Smooth muscle cell of bladder (primary cell): ENCODE measurements around the gene SLC50A1. TPM values are rescaled to one million over a fixed set of nuclear protein-coding genes. Genes with fewer than 3 reads are reported as not detected.

Source experiments
- total RNA-seq: library from RNA; depleted of rRNA; stranded (reverse); fragments of >200 nt; gene quantifications from 2 replicates; pipeline ENCODE4 v1.2.3, GENCODE V29; 2014

SLC50A1 gene
- total RNA-seq = 35.4 and 37.4 TPM in 2 replicates

GRCh38 chr1:155135415-155136028 lies at the start of gene SLC50A1:
TSS of gene SLC50A1 (plus strand) at chr1:155135852. CDS start at chr1:155135912, 60 bp downstream.

GRCh38 chr1:155127105-155127966 lies 8.3 kb upstream of the SLC50A1 start, which contains the start of gene EFNA1:
TSS of gene EFNA1 (plus strand) at chr1:155127876. CDS start at chr1:155127978, 102 bp downstream.

GRCh38 chr1:155139895-155140629 lies 4.4 kb downstream of the SLC50A1 start, which contains the start of gene DPM3:
TSS of gene DPM3 (minus strand) at chr1:155140531. CDS start at chr1:155140240, 291 bp downstream.

GRCh38 chr1:155172732-155173477 lies 37.3 kb downstream of the SLC50A1 start, which contains the start of gene KRTCAP2:
TSS of gene KRTCAP2 (minus strand) at chr1:155173304. CDS start at chr1:155173224, 80 bp downstream.

GRCh38 chr1:155173478-155174323 lies 38.0 kb downstream of the SLC50A1 start, which contains the start of gene TRIM46:
TSS of gene TRIM46 (plus strand) at chr1:155173849. CDS start at chr1:155173967, 118 bp downstream.

Other genes starting within 250 kb of the SLC50A1 start
- gene PMVK, start 199.1 kb upstream of the SLC50A1 start, total RNA-seq = 5.1 and 5.5 TPM in 2 replicates
- 97.0 and 105 TPM in 2 replicates for gene PBXIP1, start 179.8 kb upstream of the SLC50A1 start, total RNA-seq
- 13.1 and 15.1 TPM in 2 replicates for gene PYGO2, start 174.1 kb upstream of the SLC50A1 start, total RNA-seq
- 180 and 202 TPM in 2 replicates for gene SHC1, start 165.1 kb upstream of the SLC50A1 start, total RNA-seq
- 17.4 and 25.2 TPM in 2 replicates for gene CKS1B, start 161.2 kb upstream of the SLC50A1 start, total RNA-seq
- gene FLAD1, start 152.5 kb upstream of the SLC50A1 start, total RNA-seq = 17.2 and 18.7 TPM in 2 replicates
- gene LENEP, start 142.3 kb upstream of the SLC50A1 start, total RNA-seq = 0.18 and 0.28 TPM in 2 replicates
- gene ZBTB7B, start 133.1 kb upstream of the SLC50A1 start, total RNA-seq = 9.1 and 10.8 TPM in 2 replicates
- gene DCST2, start 102.1 kb upstream of the SLC50A1 start, total RNA-seq = under 0.01 TPM in 2 replicates
- not detected in 2 replicates for gene DCST1, start 102.0 kb upstream of the SLC50A1 start, total RNA-seq
- gene ADAM15, start 84.5 kb upstream of the SLC50A1 start, total RNA-seq = 46.2 and 70.4 TPM in 2 replicates
- gene EFNA4, start 72.1 kb upstream of the SLC50A1 start, total RNA-seq = 3.7 and 4.0 TPM in 2 replicates
- gene EFNA3, start 57.0 kb upstream of the SLC50A1 start, total RNA-seq = 0.14 and 0.83 TPM in 2 replicates
- 0.71 and 1.1 TPM in 2 replicates for gene EFNA1, start 8.0 kb upstream of the SLC50A1 start, total RNA-seq
- gene DPM3, start 4.7 kb downstream of the SLC50A1 start, total RNA-seq = 45.9 and 52.1 TPM in 2 replicates
- 119 and 168 TPM in 2 replicates for gene KRTCAP2, start 37.5 kb downstream of the SLC50A1 start, total RNA-seq
- gene TRIM46, start 38.0 kb downstream of the SLC50A1 start, total RNA-seq = 2.3 and 2.5 TPM in 2 replicates
- 19.9 and 26.1 TPM in 2 replicates for gene THBS3, start 72.0 kb downstream of the SLC50A1 start, total RNA-seq
- gene MTX1, start 72.8 kb downstream of the SLC50A1 start, total RNA-seq = 42.7 and 44.5 TPM in 2 replicates
- gene ENTREP3, start 119.6 kb downstream of the SLC50A1 start, total RNA-seq = 3.0 and 5.5 TPM in 2 replicates
- gene SCAMP3, start 126.5 kb downstream of the SLC50A1 start, total RNA-seq = 34.3 and 37.8 TPM in 2 replicates
- 19.9 and 32.4 TPM in 2 replicates for gene CLK2, start 137.7 kb downstream of the SLC50A1 start, total RNA-seq
- 0.71 and 1.0 TPM in 2 replicates for gene HCN3, start 141.6 kb downstream of the SLC50A1 start, total RNA-seq
- under 0.01 TPM in 1 of 2 replicates, not detected in the other for gene PKLR, start 165.6 kb downstream of the SLC50A1 start, total RNA-seq
- 357 and 395 TPM in 2 replicates for gene FDPS, start 173.0 kb downstream of the SLC50A1 start, total RNA-seq
- 5.4 and 5.7 TPM in 2 replicates for gene RUSC1, start 185.0 kb downstream of the SLC50A1 start, total RNA-seq